NCI-H1417 treated with DMSO at 0.1 percent for 48 hours (cell line): ENCODE data around the gene SMG9.
"Not testable (repeated sequence)": the region's sequence is repeated elsewhere in the genome, so short reads cannot be mapped to it uniquely, and the experiment has no call there.

ENCODE experiments used
- DNase-seq: peaks from one replicate; lab custom pipeline; 2025; lab: John Stamatoyannopoulos, UW

Gene SMG9

GRCh38 chr19:43690890-43691289 lies 63.9 kb downstream of the SMG9 start:
- no peak for DNase-seq

- no peak for DNase-seq
These were observed 64.3 kb downstream of the SMG9 start for GRCh38 chr19:43690444-43690843.

GRCh38 chr19:43688059-43688701 lies 66.6 kb downstream of the SMG9 start:
- DNase-seq, result no peak

- no peak for DNase-seq
These were observed 67.1 kb downstream of the SMG9 start for GRCh38 chr19:43687660-43687997.

GRCh38 chr19:43684326-43684725 lies 70.4 kb downstream of the SMG9 start:
- no peak for DNase-seq

GRCh38 chr19:43683905-43684304 lies 70.9 kb downstream of the SMG9 start:
- DNase-seq, result no peak

GRCh38 chr19:43682824-43683661 lies 71.7 kb downstream of the SMG9 start:
- DNase-seq, result no peak

GRCh38 chr19:43682269-43682668 lies 72.5 kb downstream of the SMG9 start:
- DNase-seq, result not testable (repeated sequence)

- DNase-seq, result no peak
These were observed 72.9 kb downstream of the SMG9 start for GRCh38 chr19:43681821-43682220.

GRCh38 chr19:43678512-43679261 lies 76.1 kb downstream of the SMG9 start:
- no peak for DNase-seq
